22Rv1 (cell line): ENCODE data around the gene PFKFB1.

ENCODE experiments used
- ZFX ChIP-seq: fragments of 450-650 bp; IDR thresholded peaks from 2 replicates; pipeline ENCODE4 v1.6.1; 2017; ENCODE audit warnings: antibody characterized with exemption, borderline replicate concordance
- TF ChIP-seq, protein P1 (sequence below): fragments of 450-650 bp; IDR thresholded peaks from 2 replicates; pipeline ENCODE4 v1.5.1; 2017; ENCODE audit warnings: mild to moderate bottlenecking

DNA sequence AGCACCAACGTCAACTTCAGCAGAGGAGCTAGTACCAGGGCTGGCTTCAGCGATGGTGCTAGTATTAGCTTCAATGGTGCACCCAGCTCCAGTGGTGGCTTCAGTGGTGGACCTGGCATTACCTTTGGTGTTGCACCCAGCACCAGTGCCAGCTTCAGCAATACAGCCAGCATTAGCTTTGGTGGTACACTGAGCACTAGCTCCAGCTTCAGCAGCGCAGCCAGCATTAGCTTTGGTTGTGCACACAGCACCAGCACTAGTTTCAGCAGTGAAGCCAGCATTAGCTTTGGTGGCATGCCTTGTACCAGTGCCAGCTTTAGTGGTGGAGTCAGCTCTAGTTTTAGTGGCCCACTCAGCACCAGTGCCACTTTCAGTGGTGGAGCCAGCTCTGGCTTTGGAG lies 65.1 kb downstream of the PFKFB1 start:
- TF ChIP-seq, protein P1, sequence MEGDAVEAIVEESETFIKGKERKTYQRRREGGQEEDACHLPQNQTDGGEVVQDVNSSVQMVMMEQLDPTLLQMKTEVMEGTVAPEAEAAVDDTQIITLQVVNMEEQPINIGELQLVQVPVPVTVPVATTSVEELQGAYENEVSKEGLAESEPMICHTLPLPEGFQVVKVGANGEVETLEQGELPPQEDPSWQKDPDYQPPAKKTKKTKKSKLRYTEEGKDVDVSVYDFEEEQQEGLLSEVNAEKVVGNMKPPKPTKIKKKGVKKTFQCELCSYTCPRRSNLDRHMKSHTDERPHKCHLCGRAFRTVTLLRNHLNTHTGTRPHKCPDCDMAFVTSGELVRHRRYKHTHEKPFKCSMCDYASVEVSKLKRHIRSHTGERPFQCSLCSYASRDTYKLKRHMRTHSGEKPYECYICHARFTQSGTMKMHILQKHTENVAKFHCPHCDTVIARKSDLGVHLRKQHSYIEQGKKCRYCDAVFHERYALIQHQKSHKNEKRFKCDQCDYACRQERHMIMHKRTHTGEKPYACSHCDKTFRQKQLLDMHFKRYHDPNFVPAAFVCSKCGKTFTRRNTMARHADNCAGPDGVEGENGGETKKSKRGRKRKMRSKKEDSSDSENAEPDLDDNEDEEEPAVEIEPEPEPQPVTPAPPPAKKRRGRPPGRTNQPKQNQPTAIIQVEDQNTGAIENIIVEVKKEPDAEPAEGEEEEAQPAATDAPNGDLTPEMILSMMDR: no peak
- no peak for TF ChIP-seq ZFX
